Naive thymus-derived CD4-positive, alpha-beta T cell (primary cell): ENCODE data around the gene C9orf50. TPM values are rescaled to one million over a fixed set of nuclear protein-coding genes. Genes with fewer than 3 reads are reported as not detected.
A peak's percentile ranks its signal among the peaks of the same experiment; 100 is the strongest.

Experiments
- ATAC-seq: fragments of 150-1000 bp; cut with Tn5 transposase; 2 replicates; pipeline ENCODE4 v1.10.0; 2021; ENCODE audit warnings: mild to moderate bottlenecking, moderate library complexity
- CTCF ChIA-PET: fragments of 350-600 bp; sonication (Branson Sonifier 250); formaldehyde crosslinking; loops from one replicate; lab custom pipeline; 2021; ENCODE audit warnings: antibody characterized with exemption; lab: Charles Lee
- POLR2A ChIA-PET: fragments of 350-600 bp; sonication (Branson Sonifier 250); formaldehyde crosslinking; loops from one replicate; lab custom pipeline; 2021; ENCODE audit warnings: antibody characterized with exemption, inconsistent platforms; lab: Charles Lee
- DNase-seq, 9 donors: peaks; one replicate each; pipeline versions ENCODE4 v3.0.0 to v3.0.0-alpha.2; 2020 to 2022; ENCODE audit warnings: mixed read lengths in 1 of 9
- H3K27ac ChIP-seq: one replicate; pipeline ENCODE4 v1.7.0; 2013; ENCODE audit warnings: mild to moderate bottlenecking, low read depth, low read length, moderate library complexity
- H3K27me3 ChIP-seq, 2 donors: one replicate each; pipeline ENCODE4 v1.7.0; 2013; ENCODE audit warnings: low read length in 2 of 2, mild to moderate bottlenecking in 2 of 2, moderate library complexity in 2 of 2; ENCODE audit not compliant: control insufficient read depth in 2 of 2, insufficient read depth in 2 of 2
- H3K36me3 ChIP-seq, 3 experiments: 1 replicate in 2 of 3; 2 replicates in 1 of 3; pipeline ENCODE4 v1.7.0; 2013; ENCODE audit warnings: low read length in 3 of 3, mild to moderate bottlenecking in 3 of 3, moderate library complexity in 1 of 3; ENCODE audit not compliant: insufficient read depth in 3 of 3, control insufficient read depth in 2 of 3
- H3K4me1 ChIP-seq, 2 donors: one replicate each; pipeline ENCODE4 v1.7.0; 2013; ENCODE audit warnings: low read length in 2 of 2, mild to moderate bottlenecking in 2 of 2, moderate library complexity in 1 of 2; ENCODE audit not compliant: control insufficient read depth in 2 of 2, insufficient read depth in 2 of 2
- H3K4me3 ChIP-seq: 2 replicates; pipeline ENCODE4 v1.7.0; 2013; ENCODE audit warnings: mild to moderate bottlenecking, low read length
- H3K9me3 ChIP-seq, 3 experiments: 1 replicate in 2 of 3; 2 replicates in 1 of 3; pipeline ENCODE4 v1.7.0; 2013; ENCODE audit warnings: low read length in 3 of 3; ENCODE audit not compliant: control insufficient read depth in 2 of 3
- H3K27ac Mint-ChIP-seq, 9 donors: one replicate each; pipeline ENCODE4 v1.8.0; 2020 to 2022; ENCODE audit warnings: mixed read lengths in 9 of 9, mild to moderate bottlenecking in 8 of 9, moderate library complexity in 5 of 9, inconsistent platforms in 2 of 9
- H3K27me3 Mint-ChIP-seq, 5 donors: one replicate each; pipeline ENCODE4 v1.8.0; 2021 to 2022; ENCODE audit warnings: mixed read lengths in 5 of 5, mild to moderate bottlenecking in 1 of 5
- H3K36me3 Mint-ChIP-seq, 5 donors: one replicate each; pipeline ENCODE4 v1.8.0; 2020 to 2022; ENCODE audit warnings: mixed read lengths in 5 of 5, mild to moderate bottlenecking in 3 of 5, inconsistent platforms in 1 of 5
- H3K4me1 Mint-ChIP-seq, 7 donors: one replicate each; pipeline ENCODE4 v1.8.0; 2020 to 2022; ENCODE audit warnings: mixed read lengths in 7 of 7, mild to moderate bottlenecking in 3 of 7, inconsistent platforms in 1 of 7
- H3K4me3 Mint-ChIP-seq, 10 donors: one replicate each; pipeline ENCODE4 v1.8.0; 2020 to 2022; ENCODE audit warnings: mild to moderate bottlenecking in 10 of 10, mixed read lengths in 10 of 10, moderate library complexity in 6 of 10, inconsistent platforms in 2 of 10
- H3K9me3 Mint-ChIP-seq, 11 donors: one replicate each; pipeline ENCODE4 v1.8.0; 2020 to 2022; ENCODE audit warnings: mixed read lengths in 11 of 11, mild to moderate bottlenecking in 4 of 11, inconsistent platforms in 1 of 11, moderate library complexity in 1 of 11
- intact Hi-C, 2 donors: fragments of 100-400 bp; cut with micrococcal nuclease; formaldehyde crosslinking; loops; one replicate each; pipeline ENCODE4 v1.15.1; 2023
- polyA plus RNA-seq, 2 donors: library from polyadenylated mRNA; unstranded; fragments of 300-500 nt; fragmentation: Illumina TruSeq; gene quantifications; one replicate each; pipeline ENCODE4 v1.2.3, GENCODE V29; 2021
- total RNA-seq, 6 experiments: library from RNA in 5 of 6; stranded (reverse) in 5 of 6; gene quantifications; 1 replicate in 5 of 6; 2 replicates in 1 of 6; pipeline ENCODE4 v1.2.3 and lab custom pipeline; 2021 to 2026

The C9orf50 gene
- total and polyA plus RNA-seq, 7 experiments from 2014 or later, result not detected

- Mint-ChIP-seq H3K27ac (peak overlapping the region in 1 of 9 donors; percentile 88), H3K27me3 (peaks cover 0 to 4% (median 0%) of the 10 kb centered on the region in 5 donors), H3K4me1 (peaks cover 20 to 92% (median 46%) of the 10 kb centered on the region in 7 donors), H3K4me3 (peak overlapping the region in 1 of 10 donors; percentile 86), H3K9me3 (peaks cover 0 to 7% (median 0%) of the 10 kb centered on the region in 11 donors), H3K36me3 (peaks cover 0 to 31% (median 0%) of the 10 kb centered on the region in 5 donors)
- no peaks in the 10 kb centered on the region for H3K36me3 ChIP-seq
- intact Hi-C loops, result loop anchor here (2.0 to 5.0 kb wide), 3 partner anchors 15 to 123 kb away; no protein-coding TSS in a partner anchor
- DNase-seq (no peak), ATAC-seq (no peak)
- ChIA-PET CTCF (interaction anchor here (0.6 kb wide), 1 partner anchor 14 kb away, joined by 3 read pairs; no protein-coding TSS in a partner anchor), POLR2A (interaction anchor here (0.6 to 1.1 kb wide), 2 partner anchors 200 to 312 kb away, joined by 3 read pairs; no protein-coding TSS in a partner anchor)
- H3K4me1 ChIP-seq, result peaks cover 22 to 26% of the 10 kb centered on the region in 2 donors
- H3K9me3 ChIP-seq, result no peaks in the 10 kb centered on the region
- H3K27me3 ChIP-seq, result no peaks in the 10 kb centered on the region
- H3K27ac ChIP-seq, result no peak overlapping the region
- no peak overlapping the region for H3K4me3 ChIP-seq
These were observed 39.3 kb downstream of the C9orf50 start for GRCh38 chr9:129581505-129582189.

DNA sequence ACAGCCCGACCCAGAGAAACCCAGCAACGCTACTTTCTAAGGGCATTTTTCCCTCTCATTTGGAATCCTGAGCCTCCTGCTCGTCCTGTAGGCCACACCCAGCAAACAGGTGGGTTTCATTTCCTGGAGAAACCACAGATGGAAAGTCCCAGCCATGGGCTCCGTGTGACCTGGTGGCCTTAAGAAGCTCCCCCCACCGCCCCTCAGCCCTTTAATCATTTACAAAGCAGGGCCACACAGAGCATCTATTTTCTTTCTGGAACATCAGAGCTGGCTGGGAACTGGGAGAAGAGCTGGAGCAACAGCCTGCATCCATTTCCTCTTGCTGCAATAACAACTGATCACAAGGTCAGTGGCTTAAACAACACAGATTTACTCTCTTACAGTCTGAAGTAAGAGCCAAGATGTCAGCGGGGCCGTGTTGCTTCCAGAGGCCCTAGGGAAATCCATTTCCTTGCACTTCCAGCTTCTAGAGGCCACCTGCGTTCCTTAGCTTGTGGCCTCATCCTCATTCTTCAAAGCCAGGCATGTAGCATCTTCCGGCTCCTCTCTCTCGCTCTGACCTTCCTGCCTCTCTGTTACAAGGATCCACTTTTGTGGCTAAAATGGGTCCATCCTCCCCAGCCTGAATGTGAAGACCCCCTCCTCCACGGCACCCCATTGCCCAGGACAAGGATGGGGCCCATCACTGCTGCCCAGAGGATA is 40.5 kb downstream of the C9orf50 start:
- peaks cover 21 to 26% of the 10 kb centered on the region in 2 donors for H3K4me1 ChIP-seq
- Mint-ChIP-seq H3K9me3 (peaks cover 0 to 7% (median 0%) of the 10 kb centered on the region in 11 donors), H3K27me3 (peaks cover 0 to 4% (median 0%) of the 10 kb centered on the region in 5 donors), H3K4me1 (peaks cover 20 to 89% (median 37%) of the 10 kb centered on the region in 7 donors), H3K36me3 (peaks cover 0 to 32% (median 0%) of the 10 kb centered on the region in 5 donors), H3K4me3 (peak overlapping the region in 3 of 10 donors; percentile 20 to 86 (median 52)), H3K27ac (peak overlapping the region in 1 of 9 donors; percentile 88)
- ATAC-seq (no peak), DNase-seq (peak in 1 of 9 donors; percentile 59)
- no peaks in the 10 kb centered on the region for H3K9me3 ChIP-seq
- CTCF ChIA-PET, result interaction anchor here (1.3 kb wide), 1 partner anchor 406 kb away, joined by 4 read pairs; no protein-coding TSS in a partner anchor
- H3K36me3 ChIP-seq, result no peaks in the 10 kb centered on the region
- H3K27ac ChIP-seq, result no peak overlapping the region
- no peak overlapping the region for H3K4me3 ChIP-seq
- POLR2A ChIA-PET, result no interaction called here
- intact Hi-C loops, result loop anchor here (1.0 to 5.0 kb wide), 4 partner anchors 16 to 122 kb away; no protein-coding TSS in a partner anchor
- no peaks in the 10 kb centered on the region for H3K27me3 ChIP-seq

DNA sequence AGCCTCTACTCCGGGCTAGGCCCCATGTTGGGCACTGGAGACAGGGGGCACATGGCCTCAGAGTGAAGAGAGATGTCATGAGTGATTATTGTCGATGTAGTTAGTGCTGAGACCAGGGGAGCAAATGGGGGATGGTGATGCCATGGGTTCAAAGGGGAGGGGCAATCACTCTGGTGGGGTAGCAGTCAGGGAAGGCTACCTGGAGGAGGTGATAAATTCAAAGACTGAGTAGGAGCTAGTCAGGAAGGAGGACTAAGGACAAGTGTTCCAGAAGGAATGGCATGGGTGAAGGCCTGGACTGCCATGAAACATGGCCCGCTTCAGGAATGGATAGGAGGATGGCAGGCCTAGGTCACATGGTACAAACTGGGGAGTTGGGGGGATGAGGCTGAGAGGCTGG is 41.6 kb downstream of the C9orf50 start:
- peaks cover 16 to 22% of the 10 kb centered on the region in 2 donors for H3K4me1 ChIP-seq
- Mint-ChIP-seq H3K27ac (peak overlapping the region in 3 of 9 donors; percentile 5 to 88 (median 77)), H3K4me1 (peaks cover 15 to 81% (median 28%) of the 10 kb centered on the region in 7 donors), H3K27me3 (peaks cover 0 to 4% (median 0%) of the 10 kb centered on the region in 5 donors), H3K4me3 (peak overlapping the region in 3 of 10 donors; percentile 16 to 86 (median 49)), H3K9me3 (peaks cover 0 to 4% (median 0%) of the 10 kb centered on the region in 11 donors), H3K36me3 (peaks cover 0 to 28% (median 0%) of the 10 kb centered on the region in 5 donors)
- ATAC-seq (no peak), DNase-seq (no peak)
- no peaks in the 10 kb centered on the region for H3K9me3 ChIP-seq
- H3K36me3 ChIP-seq, result no peaks in the 10 kb centered on the region
- ChIA-PET POLR2A (no interaction called here), CTCF (no interaction called here)
- no peak overlapping the region for H3K4me3 ChIP-seq
- no peaks in the 10 kb centered on the region for H3K27me3 ChIP-seq
- H3K27ac ChIP-seq, result no peak overlapping the region
- intact Hi-C loops, result no loop called here

DNA sequence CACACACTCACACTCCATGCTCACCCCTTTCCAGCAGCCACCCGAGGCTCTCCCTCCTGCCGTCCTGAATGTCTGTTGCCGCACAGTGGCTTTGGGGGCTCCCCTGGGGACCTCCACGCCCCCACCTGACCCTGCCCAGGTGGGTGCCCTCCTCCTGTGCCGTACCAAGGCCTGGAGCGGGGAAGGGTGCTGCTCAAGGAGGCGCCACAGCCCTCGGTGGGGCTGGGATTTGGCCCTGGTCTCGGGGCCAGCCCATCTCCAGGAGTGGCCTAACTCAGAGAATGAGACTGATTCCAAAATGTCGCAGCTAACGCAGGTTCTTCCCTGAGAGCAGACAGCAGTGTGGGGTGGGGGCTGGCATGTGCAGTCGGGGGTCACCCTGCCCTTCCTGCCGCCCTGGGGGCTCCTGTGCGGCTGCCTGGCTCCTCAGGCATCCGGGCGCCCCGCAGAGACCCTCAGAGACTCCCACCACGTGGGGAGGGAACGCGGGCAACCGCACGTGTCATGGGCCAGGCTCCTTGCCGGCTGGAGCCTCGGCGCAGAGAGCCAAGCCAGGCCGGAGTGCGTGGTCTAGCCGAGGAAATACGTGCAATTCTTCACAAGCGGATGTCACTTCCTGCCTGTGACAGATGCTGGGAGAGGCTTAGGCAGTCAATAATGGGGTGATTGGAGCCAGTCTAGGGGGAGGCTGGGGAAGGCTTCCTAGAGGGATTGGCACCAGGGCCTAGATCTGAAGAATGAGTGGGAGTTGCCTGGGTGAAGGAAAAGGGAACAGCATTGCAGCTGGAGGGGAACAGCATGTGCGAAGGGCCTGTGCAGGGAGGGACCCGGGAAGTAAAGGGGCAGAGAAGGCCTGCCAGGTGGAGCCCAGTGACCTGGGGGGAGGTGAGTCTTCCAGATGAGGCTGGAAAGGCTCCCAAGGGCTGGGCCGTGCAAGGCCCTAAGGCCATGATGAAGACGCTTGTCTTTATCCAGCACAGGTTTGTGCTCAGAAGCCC is 44.1 kb downstream of the C9orf50 start:
- Histone ChIP-seq H3K27me3 (no peaks in the 10 kb centered on the region), H3K4me1 (peaks cover 14 to 15% of the 10 kb centered on the region in 2 donors), H3K27ac (no peak overlapping the region), H3K36me3 (no peaks in the 10 kb centered on the region), H3K4me3 (no peak overlapping the region), H3K9me3 (no peaks in the 10 kb centered on the region)
- Mint-ChIP-seq H3K9me3 (peaks cover 0 to 9% (median 0%) of the 10 kb centered on the region in 11 donors), H3K4me1 (peaks cover 11 to 57% (median 23%) of the 10 kb centered on the region in 7 donors), H3K36me3 (peaks cover 0 to 23% (median 0%) of the 10 kb centered on the region in 5 donors), H3K4me3 (peak overlapping the region in 1 of 10 donors; percentile 63), H3K27ac (peak overlapping the region in 1 of 9 donors; percentile 89), H3K27me3 (peaks cover 0 to 7% (median 2%) of the 10 kb centered on the region in 5 donors)
- ATAC-seq (no peak), DNase-seq (no peak)
- intact Hi-C loops, result no loop called here
- POLR2A ChIA-PET, result no interaction called here
- CTCF ChIA-PET, result no interaction called here

- Mint-ChIP-seq H3K9me3 (peaks cover 0 to 9% (median 0%) of the 10 kb centered on the region in 11 donors), H3K4me1 (peaks cover 10 to 51% (median 23%) of the 10 kb centered on the region in 7 donors), H3K27me3 (peaks cover 0 to 12% (median 5%) of the 10 kb centered on the region in 5 donors), H3K4me3 (peak overlapping the region in 1 of 10 donors; percentile 29), H3K27ac (peak overlapping the region in 3 of 9 donors; percentile 48 to 89 (median 66)), H3K36me3 (peaks cover 0 to 19% (median 0%) of the 10 kb centered on the region in 5 donors)
- POLR2A ChIA-PET, result no interaction called here
- CTCF ChIA-PET, result no interaction called here
- Histone ChIP-seq H3K36me3 (no peaks in the 10 kb centered on the region), H3K4me3 (no peak overlapping the region), H3K27ac (no peak overlapping the region), H3K9me3 (no peaks in the 10 kb centered on the region), H3K4me1 (peaks cover 13 to 14% of the 10 kb centered on the region in 2 donors), H3K27me3 (no peaks in the 10 kb centered on the region)
- intact Hi-C loops, result no loop called here
- ATAC-seq, result no peak
- no peak for DNase-seq
These were observed 45.1 kb downstream of the C9orf50 start for GRCh38 chr9:129575818-129576217.
